HG03558 (cell line): ENCODE measurements around the gene DVL2.

Experiments
- ATAC-seq: cut with Tn5 transposase; IDR thresholded peaks from one replicate; pipeline ENCODE4 v1.9.1; 2021; ENCODE audit warnings: moderate number of reproducible peaks; ENCODE audit not compliant: unreplicated experiment; ENCODE audit errors: extremely low read depth

The DVL2 gene

GRCh38 chr17:7234083-7234951, at the start of gene DVL2:
Gene DVL2, minus strand, starts transcription at chr17:7234517. Its CDS starts 255 bp downstream, at chr17:7234262.
- peak; percentile 32 for ATAC-seq

GRCh38 chr17:7283471-7284216, 49.3 kb upstream of the DVL2 start:
- no peak for ATAC-seq

GRCh38 chr17:7282752-7283321, 48.5 kb upstream of the DVL2 start:
- ATAC-seq: no peak

GRCh38 chr17:7281953-7282751, 47.8 kb upstream of the DVL2 start:
- no peak for ATAC-seq

GRCh38 chr17:7281074-7281952, 47.0 kb upstream of the DVL2 start, which contains the start of gene SLC2A4:
Gene SLC2A4, plus strand, starts transcription at chr17:7281718. Its CDS starts 217 bp downstream, at chr17:7281935.
- no peak for ATAC-seq

DNA sequence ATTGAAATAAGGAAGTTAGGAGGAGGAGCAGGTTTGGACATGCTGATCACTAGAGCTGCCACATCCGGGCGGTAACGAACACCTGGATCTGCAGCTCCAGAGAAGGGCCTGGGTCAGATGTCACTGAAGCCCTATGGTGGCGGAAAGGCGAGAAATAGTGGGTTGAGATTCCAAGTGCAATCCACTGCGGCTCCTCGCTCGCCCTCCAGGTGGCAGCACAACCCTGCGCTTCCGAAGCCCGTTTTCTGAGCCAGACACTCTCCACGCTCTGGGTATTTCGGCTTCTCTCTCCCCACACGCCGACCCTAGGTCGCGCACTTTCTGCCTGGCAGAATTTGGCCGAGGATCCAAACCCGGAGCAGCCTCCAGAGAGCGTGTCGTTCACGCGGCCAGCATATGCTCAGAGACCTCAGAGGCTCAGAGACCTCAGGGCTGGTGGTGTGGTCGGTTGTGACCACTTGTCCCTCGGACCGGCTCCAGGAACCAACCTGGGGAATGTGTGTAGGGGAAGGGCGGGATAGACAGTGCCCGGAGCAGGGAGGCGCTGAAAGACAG, 46.3 kb upstream of the DVL2 start:
- no peak for ATAC-seq

DNA sequence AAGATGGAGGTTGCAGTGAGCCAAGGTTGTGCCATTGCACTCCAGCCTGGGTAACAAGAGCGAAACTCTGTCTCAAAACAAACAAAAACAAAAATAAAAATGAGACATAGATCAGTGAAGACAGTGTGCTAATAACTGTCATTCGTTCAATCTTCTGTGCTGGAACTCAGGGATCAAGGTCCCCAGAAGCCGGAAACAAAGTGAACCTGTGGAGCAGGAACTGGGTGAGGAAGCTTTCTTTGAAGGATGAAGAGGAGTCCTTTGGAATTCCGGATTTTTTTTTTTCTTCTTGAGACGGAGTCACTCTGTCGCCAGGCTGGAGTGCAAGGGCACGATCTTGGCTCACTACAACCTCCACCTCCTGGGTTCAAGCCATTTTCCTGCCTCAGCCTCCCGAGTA, 45.1 kb upstream of the DVL2 start:
- ATAC-seq: no peak

DNA sequence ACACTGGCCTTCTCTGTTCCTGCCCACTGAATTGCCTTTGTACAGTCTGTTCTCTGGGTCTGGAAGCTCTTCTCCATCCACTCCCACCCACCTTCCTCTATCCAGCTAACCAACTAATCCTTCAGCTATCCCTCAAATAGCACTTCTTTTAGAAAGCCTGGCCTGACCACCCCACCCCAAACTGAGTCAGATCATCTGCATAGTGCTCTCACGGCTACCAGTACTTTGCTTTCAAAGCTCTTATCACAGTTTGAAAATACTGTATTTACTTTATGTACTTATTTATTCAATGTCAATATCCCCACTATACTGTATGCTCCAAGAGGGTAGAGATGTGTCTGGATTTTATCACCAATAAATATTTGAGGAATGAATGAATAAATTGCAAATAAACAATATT, 32.5 kb upstream of the DVL2 start:
- no peak for ATAC-seq

- no peak for ATAC-seq
These were observed 29.4 kb upstream of the DVL2 start for GRCh38 chr17:7263801-7264078.

GRCh38 chr17:7262935-7263800, 28.9 kb upstream of the DVL2 start:
- no peak for ATAC-seq

DNA sequence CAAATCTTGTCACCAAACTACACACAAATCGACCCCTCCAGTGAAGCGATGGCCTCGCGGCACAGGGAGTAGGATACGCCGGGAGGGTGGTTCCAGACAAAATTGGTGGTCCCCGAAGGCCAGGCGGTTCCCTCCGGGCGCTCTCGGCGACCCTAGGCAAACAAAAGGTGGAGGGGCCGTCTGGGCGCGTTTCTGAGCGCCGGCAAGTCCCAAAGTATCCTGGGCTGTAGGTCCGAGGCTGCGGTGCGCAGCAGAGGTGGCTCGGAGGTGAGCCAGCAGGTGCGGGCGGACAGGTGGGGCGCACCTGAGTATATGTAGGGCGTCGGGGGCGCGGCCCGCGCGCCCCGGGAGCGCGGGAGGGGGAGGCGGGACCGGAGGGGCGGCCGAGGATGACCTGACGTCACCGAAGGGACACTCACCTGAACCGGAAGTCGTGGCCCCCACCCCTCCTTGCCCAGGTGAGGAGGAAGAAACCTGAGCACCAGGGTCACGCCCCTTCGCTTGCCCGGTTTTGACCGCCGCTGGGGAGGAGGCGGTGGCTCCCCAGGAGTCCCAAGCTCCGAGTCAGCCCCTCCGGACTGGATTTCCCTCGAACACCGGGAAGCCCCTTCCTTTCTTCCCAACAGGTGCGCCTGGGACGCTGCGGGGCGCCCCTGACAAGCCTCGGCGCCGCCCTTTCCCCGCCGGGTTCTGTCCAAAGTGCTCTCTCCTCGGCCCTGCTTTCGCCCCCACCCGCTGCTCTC, 28.0 kb upstream of the DVL2 start, which contains the start of gene CLDN7:
TSS of gene CLDN7 (minus strand) at position 287 of the 743 bp plus-strand sequence. CDS start 435 bp downstream, outside the sequence.
- ATAC-seq: no peak

- no peak for ATAC-seq
These were observed 27.3 kb upstream of the DVL2 start for GRCh38 chr17:7261379-7262191.

DNA sequence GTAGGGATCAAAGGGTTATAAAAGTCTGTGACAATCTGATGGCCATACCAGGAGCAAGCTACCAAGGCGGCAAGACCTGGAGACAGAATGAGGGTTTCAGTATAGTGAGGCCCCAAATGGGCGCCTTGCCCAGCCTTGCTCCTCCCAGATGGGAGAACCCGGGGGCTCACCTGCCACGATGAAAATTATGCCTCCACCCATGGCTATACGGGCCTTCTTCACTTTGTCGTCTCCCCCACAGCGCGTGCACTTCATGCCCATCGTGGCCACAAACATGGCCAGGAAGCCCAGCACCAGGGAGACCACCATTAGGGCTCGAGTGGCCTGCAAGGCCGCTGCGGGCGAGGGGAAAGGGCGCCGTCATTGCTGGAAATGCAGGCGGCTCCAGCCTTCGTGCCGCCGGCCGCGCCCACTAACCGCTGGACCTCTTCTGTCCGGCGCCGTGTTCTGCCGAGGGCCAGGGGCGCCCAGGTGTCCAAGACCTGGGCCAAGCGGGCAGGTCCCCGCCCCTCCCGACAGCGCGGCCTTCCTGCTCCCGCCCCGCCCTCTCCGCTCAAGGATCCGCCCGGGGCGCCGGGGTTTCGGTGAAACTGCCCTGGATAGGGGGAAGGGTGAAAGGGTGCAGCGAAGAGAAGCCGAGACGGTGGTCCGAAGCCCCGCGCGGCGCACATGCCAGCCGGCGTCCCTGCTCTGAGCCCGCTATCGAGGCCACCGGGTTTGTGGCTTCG, 26.5 kb upstream of the DVL2 start:
- no peak for ATAC-seq

- ATAC-seq: no peak
These were observed 25.8 kb upstream of the DVL2 start for GRCh38 chr17:7260151-7260550.

- no peak for ATAC-seq
These were observed 25.2 kb upstream of the DVL2 start for GRCh38 chr17:7259555-7259889.
